Natural killer cell (primary cell): ENCODE results near the gene HCST. TPM values are rescaled to one million over a fixed set of nuclear protein-coding genes. Genes with fewer than 3 reads are reported as not detected.

Source experiments
- ATAC-seq, 3 donors: fragments of 150-1000 bp in 2 of 3; fragments of 200-7000 bp in 1 of 3; cut with Tn5 transposase; 1 replicate in 1 of 3; 2 replicates in 2 of 3; pipeline ENCODE4 v1.10.0; 2021; ENCODE audit warnings: mild to moderate bottlenecking in 2 of 3, moderate library complexity in 2 of 3
- DNase-seq, 2 donors: peaks; one replicate each; pipeline versions ENCODE4 v3.0.0 to v3.0.0-alpha.2; 2013 to 2021; ENCODE audit warnings: mixed read lengths in 1 of 2
- H3K27ac ChIP-seq: one replicate; pipeline ENCODE4 v1.5.1; 2013; ENCODE audit warnings: mild to moderate bottlenecking, low read length
- H3K27me3 ChIP-seq: one replicate; pipeline ENCODE4 v1.6.1; 2013; ENCODE audit warnings: low read length; ENCODE audit not compliant: control insufficient read depth, insufficient read depth
- H3K36me3 ChIP-seq: one replicate; pipeline ENCODE4 v1.6.1; 2013; ENCODE audit warnings: low read length; ENCODE audit not compliant: control insufficient read depth, insufficient read depth
- H3K4me1 ChIP-seq: one replicate; pipeline ENCODE4 v1.6.1; 2013; ENCODE audit warnings: low read length; ENCODE audit not compliant: control insufficient read depth, insufficient read depth
- H3K4me3 ChIP-seq: one replicate; pipeline ENCODE4 v1.5.1; 2013; ENCODE audit warnings: low read length
- H3K9me3 ChIP-seq: one replicate; pipeline ENCODE4 v1.6.1; 2013; ENCODE audit warnings: low read length; ENCODE audit not compliant: control insufficient read depth, insufficient read depth
- H3K27ac Mint-ChIP-seq, 2 donors: one replicate each; pipeline ENCODE4 v1.8.0; 2022; ENCODE audit warnings: mild to moderate bottlenecking in 2 of 2, mixed read lengths in 2 of 2, moderate library complexity in 1 of 2
- H3K27me3 Mint-ChIP-seq, 2 donors: one replicate each; pipeline ENCODE4 v1.8.0; 2022; ENCODE audit warnings: low read depth in 2 of 2, mixed read lengths in 2 of 2
- H3K36me3 Mint-ChIP-seq: one replicate; pipeline ENCODE4 v1.8.0; 2022; ENCODE audit warnings: mixed read lengths
- H3K4me1 Mint-ChIP-seq, 2 donors: one replicate each; pipeline ENCODE4 v1.8.0; 2022; ENCODE audit warnings: mixed read lengths in 2 of 2
- H3K4me3 Mint-ChIP-seq: one replicate; pipeline ENCODE4 v1.8.0; 2022; ENCODE audit warnings: mild to moderate bottlenecking, moderate library complexity, mixed read lengths
- H3K9me3 Mint-ChIP-seq, 2 donors: one replicate each; pipeline ENCODE4 v1.8.0; 2022; ENCODE audit warnings: mixed read lengths in 2 of 2
- CTCF ChIP-seq: fragments of 200-600 bp; IDR thresholded peaks from one replicate; pipeline ENCODE4 v1.8.0; 2022; ENCODE audit warnings: antibody characterized with exemption
- WGBS: methylation state at CpG from one replicate; pipeline ENCODE4 v1.1.7; 2013; ENCODE audit warnings: missing lambda C conversion rate; ENCODE audit not compliant: insufficient coverage; 5-methylcytosine and 5-hydroxymethylcytosine counted together
- intact Hi-C: fragments of 100-400 bp; cut with micrococcal nuclease; formaldehyde crosslinking; loops from one replicate; pipeline ENCODE4 v1.14.2; 2022
- total RNA-seq, 4 donors: library from RNA; stranded (reverse); fragments of 120-200 nt in 1 of 4; gene quantifications; one replicate each; pipeline versions ENCODE4 v1.2.3 to v1.2.4, GENCODE V29; 2013 to 2022

HCST gene
- total RNA-seq, 3 donors from 2014 or later (not counting 1 experiment from before 2014, with no cell fraction given): 281 to 307 (median 296) TPM

- ATAC-seq: no peak
- no peaks in the 10 kb centered on the region for H3K27me3 Mint-ChIP-seq
- Histone ChIP-seq H3K27me3 (no peaks in the 10 kb centered on the region), H3K4me3 (no peak overlapping the region), H3K27ac (no peak overlapping the region), H3K9me3 (no peaks in the 10 kb centered on the region), H3K4me1 (peaks cover 10% of the 10 kb centered on the region), H3K36me3 (no peaks in the 10 kb centered on the region)
- H3K36me3 Mint-ChIP-seq: no peaks in the 10 kb centered on the region
- intact Hi-C loops: no loop called here
- no peaks in the 10 kb centered on the region for H3K9me3 Mint-ChIP-seq
- TF ChIP-seq CTCF: no peak
- peaks cover 0 to 20% of the 10 kb centered on the region in 2 donors for H3K4me1 Mint-ChIP-seq
- DNase-seq: no peak
- 93% methylated on average over 52 of the region's 52 CpGs for WGBS
- no peak overlapping the region for H3K27ac Mint-ChIP-seq
- H3K4me3 Mint-ChIP-seq: no peak overlapping the region
Measured at GRCh38 chr19:35944556-35944955, 42.2 kb downstream of the HCST start.

- DNase-seq: no peak
- intact Hi-C loops: no loop called here
- Histone ChIP-seq H3K4me3 (no peak overlapping the region), H3K36me3 (no peaks in the 10 kb centered on the region), H3K27me3 (no peaks in the 10 kb centered on the region), H3K9me3 (no peaks in the 10 kb centered on the region), H3K27ac (no peak overlapping the region), H3K4me1 (peaks cover 10% of the 10 kb centered on the region)
- Mint-ChIP-seq H3K9me3 (no peaks in the 10 kb centered on the region), H3K36me3 (no peaks in the 10 kb centered on the region), H3K27ac (peak overlapping the region in 1 of 2 donors; percentile 56), H3K4me3 (peak overlapping the region; percentile 3), H3K4me1 (peaks cover 4 to 20% of the 10 kb centered on the region in 2 donors), H3K27me3 (no peaks in the 10 kb centered on the region)
- no peak for ATAC-seq
- WGBS: 90% methylated on average over 11 of the region's 11 CpGs
- no peak for TF ChIP-seq CTCF
Measured at GRCh38 chr19:35945121-35945790, 42.9 kb downstream of the HCST start.

GRCh38 chr19:35946203-35946602, 43.9 kb downstream of the HCST start:
- H3K9me3 Mint-ChIP-seq: no peaks in the 10 kb centered on the region
- H3K27ac ChIP-seq: no peak overlapping the region

More at GRCh38 chr19:35946203-35946602, 43.9 kb downstream of the HCST start:
- H3K9me3 ChIP-seq: no peaks in the 10 kb centered on the region
- H3K4me1 ChIP-seq: peaks cover 10% of the 10 kb centered on the region
- H3K27ac Mint-ChIP-seq: peak overlapping the region; percentile 46 to 85
- H3K27me3 Mint-ChIP-seq: no peaks in the 10 kb centered on the region
- H3K36me3 Mint-ChIP-seq: no peaks in the 10 kb centered on the region
- no peak overlapping the region for H3K4me3 Mint-ChIP-seq
- H3K4me1 Mint-ChIP-seq: peaks cover 6 to 24% of the 10 kb centered on the region in 2 donors
- no peak for TF ChIP-seq CTCF
- DNase-seq: no peak
- H3K4me3 ChIP-seq: no peak overlapping the region
- WGBS: 61% methylated on average over 4 of the region's 4 CpGs
- no peaks in the 10 kb centered on the region for H3K36me3 ChIP-seq
- intact Hi-C loops: no loop called here
- no peak for ATAC-seq
- no peaks in the 10 kb centered on the region for H3K27me3 ChIP-seq
